ENCODE data around the gene MIPOL1.

GRCh38 chr14:37198273-37198598 is 499 bp downstream of the MIPOL1 start:
- TF ChIP-seq GATA3 (IDR thresholded peaks at IDR 0.05; ENCODE audit: low read depth, low read length) (no peak), GATA2 (IDR thresholded peaks at IDR 0.05; ENCODE audit: low read depth, low read length) (no peak)
